Type B pancreatic cell (in vitro differentiated cells): ENCODE measurements around the gene LRP1B. TPM values are rescaled to one million over a fixed set of nuclear protein-coding genes. Genes with fewer than 3 reads are reported as not detected.

Experiments used
- DNase-seq: peaks from one replicate; pipeline ENCODE4 v3.0.0; 2021; ENCODE audit warnings: mixed read lengths; ENCODE audit not compliant: unreplicated experiment; ENCODE audit errors: extremely low spot score
- H3K27ac Mint-ChIP-seq: 2 replicates; pipeline ENCODE4 v1.8.0; 2021; ENCODE audit warnings: mild to moderate bottlenecking, mixed read lengths
- H3K27me3 Mint-ChIP-seq: 2 replicates; pipeline ENCODE4 v1.8.0; 2021; ENCODE audit warnings: mixed read lengths
- H3K36me3 Mint-ChIP-seq: 2 replicates; pipeline ENCODE4 v1.8.0; 2021; ENCODE audit warnings: mixed read lengths
- H3K4me1 Mint-ChIP-seq: one replicate; pipeline ENCODE4 v1.8.0; 2021; ENCODE audit warnings: mixed read lengths; ENCODE audit not compliant: unreplicated experiment
- H3K4me3 Mint-ChIP-seq: 2 replicates; pipeline ENCODE4 v1.8.0; 2021; ENCODE audit warnings: mild to moderate bottlenecking, mixed read lengths
- H3K9me3 Mint-ChIP-seq: 2 replicates; pipeline ENCODE4 v1.8.0; 2021; ENCODE audit warnings: mixed read lengths
- total RNA-seq: library from RNA; stranded (reverse); gene quantifications from 2 replicates; pipeline ENCODE4 v1.2.1, GENCODE V29; 2021; ENCODE audit warnings: low replicate concordance
- TF ChIP-seq, protein P1 (sequence below): fragments of 200-600 bp; sonication (generic); conservative IDR thresholded peaks from 2 replicates; pipeline ENCODE4 v1.5.0; 2021; ENCODE audit warnings: antibody characterized with exemption, mild to moderate bottlenecking

LRP1B gene
- total RNA-seq, 1 donor from 2014 or later = 16.0 TPM

- Mint-ChIP-seq H3K9me3 (peaks cover 15% of the 10 kb centered on the region), H3K27ac (no peak overlapping the region), H3K4me3 (no peak overlapping the region), H3K4me1 (no peaks in the 10 kb centered on the region), H3K27me3 (no peaks in the 10 kb centered on the region), H3K36me3 (peaks cover 14% of the 10 kb centered on the region)
- TF ChIP-seq, protein P1, sequence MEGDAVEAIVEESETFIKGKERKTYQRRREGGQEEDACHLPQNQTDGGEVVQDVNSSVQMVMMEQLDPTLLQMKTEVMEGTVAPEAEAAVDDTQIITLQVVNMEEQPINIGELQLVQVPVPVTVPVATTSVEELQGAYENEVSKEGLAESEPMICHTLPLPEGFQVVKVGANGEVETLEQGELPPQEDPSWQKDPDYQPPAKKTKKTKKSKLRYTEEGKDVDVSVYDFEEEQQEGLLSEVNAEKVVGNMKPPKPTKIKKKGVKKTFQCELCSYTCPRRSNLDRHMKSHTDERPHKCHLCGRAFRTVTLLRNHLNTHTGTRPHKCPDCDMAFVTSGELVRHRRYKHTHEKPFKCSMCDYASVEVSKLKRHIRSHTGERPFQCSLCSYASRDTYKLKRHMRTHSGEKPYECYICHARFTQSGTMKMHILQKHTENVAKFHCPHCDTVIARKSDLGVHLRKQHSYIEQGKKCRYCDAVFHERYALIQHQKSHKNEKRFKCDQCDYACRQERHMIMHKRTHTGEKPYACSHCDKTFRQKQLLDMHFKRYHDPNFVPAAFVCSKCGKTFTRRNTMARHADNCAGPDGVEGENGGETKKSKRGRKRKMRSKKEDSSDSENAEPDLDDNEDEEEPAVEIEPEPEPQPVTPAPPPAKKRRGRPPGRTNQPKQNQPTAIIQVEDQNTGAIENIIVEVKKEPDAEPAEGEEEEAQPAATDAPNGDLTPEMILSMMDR = no peak
- no peak for DNase-seq
Observed at GRCh38 chr2:141570474-141571131, 560.2 kb downstream of the LRP1B start.

- Mint-ChIP-seq H3K27me3 (no peaks in the 10 kb centered on the region), H3K4me1 (no peaks in the 10 kb centered on the region), H3K4me3 (no peak overlapping the region), H3K27ac (no peak overlapping the region), H3K36me3 (peaks cover 14% of the 10 kb centered on the region), H3K9me3 (peaks cover 15% of the 10 kb centered on the region)
- TF ChIP-seq, protein P1 = no peak
- DNase-seq = no peak
Observed at GRCh38 chr2:141569941-141570340, 560.9 kb downstream of the LRP1B start.

- H3K9me3 Mint-ChIP-seq = no peaks in the 10 kb centered on the region
- TF ChIP-seq, protein P1 = no peak
- DNase-seq = no peak
- peaks cover 5% of the 10 kb centered on the region for H3K36me3 Mint-ChIP-seq
- no peak overlapping the region for H3K4me3 Mint-ChIP-seq
- no peaks in the 10 kb centered on the region for H3K27me3 Mint-ChIP-seq
- H3K27ac Mint-ChIP-seq = no peak overlapping the region
- no peaks in the 10 kb centered on the region for H3K4me1 Mint-ChIP-seq
Observed at GRCh38 chr2:141565597-141565996, 565.2 kb downstream of the LRP1B start.

DNA sequence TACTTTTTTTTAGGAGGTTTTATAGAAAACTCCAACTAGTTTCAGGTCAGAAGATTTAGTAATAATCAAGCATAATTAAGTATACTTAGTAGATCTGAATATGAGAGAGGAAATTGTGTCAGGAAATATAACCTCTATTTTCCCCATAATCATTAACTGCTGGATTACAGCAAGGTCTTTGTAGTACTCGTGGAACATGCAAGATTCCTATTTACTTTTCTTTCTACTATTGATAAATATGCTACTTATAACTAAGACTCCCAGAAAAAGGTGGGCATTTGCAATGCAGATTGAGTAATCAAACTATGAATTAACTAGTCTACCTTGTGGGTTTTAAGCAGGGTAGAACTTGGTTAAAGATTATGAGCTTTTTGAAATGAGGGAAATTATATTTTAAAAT lies 570.1 kb downstream of the LRP1B start:
- H3K27ac Mint-ChIP-seq = no peak overlapping the region
- no peaks in the 10 kb centered on the region for H3K9me3 Mint-ChIP-seq
- H3K4me1 Mint-ChIP-seq = peaks cover 12% of the 10 kb centered on the region
- DNase-seq = no peak
- H3K4me3 Mint-ChIP-seq = no peak overlapping the region
- H3K27me3 Mint-ChIP-seq = no peaks in the 10 kb centered on the region
- H3K36me3 Mint-ChIP-seq = no peaks in the 10 kb centered on the region
- TF ChIP-seq, protein P1 = no peak

DNA sequence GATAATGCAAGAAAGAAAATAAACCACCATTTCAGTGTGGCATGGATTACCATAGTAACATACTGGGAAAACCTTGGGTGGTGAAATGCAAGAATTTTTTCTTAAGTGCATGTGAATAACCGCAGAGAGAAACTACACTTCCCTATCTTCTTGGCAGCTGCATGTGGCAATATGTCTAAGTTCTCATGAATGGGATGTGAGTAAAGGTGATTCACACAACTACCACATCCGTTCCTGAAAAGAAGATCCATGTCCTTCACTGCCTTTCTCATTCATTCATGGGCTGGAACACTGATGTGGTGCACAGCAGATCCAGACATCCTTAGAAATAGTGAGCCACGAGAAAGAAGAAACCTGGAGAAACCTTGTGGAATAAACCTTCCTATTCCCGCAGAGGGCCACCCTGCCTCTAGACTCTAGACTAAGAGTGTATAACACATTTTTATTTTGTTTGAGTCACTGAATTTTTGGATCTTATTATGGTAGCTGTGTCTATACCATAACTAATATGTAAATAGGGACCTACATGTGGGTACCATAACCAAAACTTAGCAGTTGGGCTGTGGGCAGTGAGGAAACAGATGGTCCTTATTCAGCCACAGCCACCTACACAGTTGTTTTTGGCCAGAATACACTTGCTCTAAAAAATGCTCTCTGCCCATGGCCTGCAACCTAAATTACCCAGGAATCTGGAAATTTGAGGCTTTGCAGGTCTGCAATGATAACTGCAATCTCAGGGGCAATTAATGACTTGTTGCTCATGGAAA lies 573.3 kb downstream of the LRP1B start:
- Mint-ChIP-seq H3K27ac (no peak overlapping the region), H3K36me3 (no peaks in the 10 kb centered on the region), H3K9me3 (no peaks in the 10 kb centered on the region), H3K4me3 (no peak overlapping the region), H3K27me3 (peaks cover 3% of the 10 kb centered on the region), H3K4me1 (peaks cover 17% of the 10 kb centered on the region)
- TF ChIP-seq, protein P1 = no peak
- no peak for DNase-seq
